NB4 (cell line): ENCODE measurements around the gene LAMA3.
"Not testable (repeated sequence)": the region's sequence is repeated elsewhere in the genome, so short reads cannot be mapped to it uniquely, and the experiment has no call there.

ENCODE experiments used
- DNase-seq: peaks from one replicate; pipeline ENCODE4 v3.0.0; 2010; ENCODE audit warnings: low read depth
- H3K4me3 ChIP-seq: one replicate; pipeline ENCODE4 v1.5.1; 2011; ENCODE audit warnings: mild to moderate bottlenecking, low read depth, low read length, moderate library complexity
- CTCF ChIP-seq: IDR thresholded peaks from one replicate; pipeline ENCODE4 v1.5.1; 2012; ENCODE audit warnings: low read depth, low read length
- MAX ChIP-seq: IDR thresholded peaks from 2 replicates; pipeline ENCODE4 v1.6.1; 2011; ENCODE audit warnings: low read depth, low read length
- MYC ChIP-seq: IDR thresholded peaks from 2 replicates; pipeline ENCODE4 v1.6.1; 2011; ENCODE audit warnings: low read depth, low read length
- POLR2A ChIP-seq: IDR thresholded peaks from 2 replicates; pipeline ENCODE4 v1.6.1; 2011; ENCODE audit warnings: mild to moderate bottlenecking; ENCODE audit not compliant: insufficient read length; ENCODE audit errors: extremely low read depth

The LAMA3 gene

GRCh38 chr18:23738151-23738550 lies 48.9 kb downstream of the LAMA3 start:
- DNase-seq: peak; percentile 18
- no peak overlapping the region for H3K4me3 ChIP-seq
- TF ChIP-seq MAX (no peak), CTCF (no peak), POLR2A (no peak), MYC (no peak)

GRCh38 chr18:23738575-23738974 lies 49.3 kb downstream of the LAMA3 start:
- H3K4me3 ChIP-seq: no peak overlapping the region
- no peak for TF ChIP-seq CTCF
- no peak for TF ChIP-seq POLR2A
- TF ChIP-seq MYC: no peak
- DNase-seq: no peak

GRCh38 chr18:23740105-23740830 lies 51.0 kb downstream of the LAMA3 start:
- peak; percentile 74 for DNase-seq
- TF ChIP-seq CTCF: no peak
- TF ChIP-seq MYC: no peak
- TF ChIP-seq MAX: no peak
- no peak for TF ChIP-seq POLR2A
- no peak overlapping the region for H3K4me3 ChIP-seq

GRCh38 chr18:23741967-23742366 lies 52.7 kb downstream of the LAMA3 start:
- H3K4me3 ChIP-seq, DNase-seq: not testable (repeated sequence)

- H3K4me3 ChIP-seq: no peak overlapping the region
- TF ChIP-seq MYC: no peak
- TF ChIP-seq CTCF: no peak
- TF ChIP-seq POLR2A: no peak
- TF ChIP-seq MAX: no peak
- DNase-seq: no peak
Measured at GRCh38 chr18:23743733-23744333, 54.6 kb downstream of the LAMA3 start.

- no peak for DNase-seq
- H3K4me3 ChIP-seq: no peak overlapping the region
- no peak for TF ChIP-seq MAX
- no peak for TF ChIP-seq CTCF
- no peak for TF ChIP-seq MYC
- no peak for TF ChIP-seq POLR2A
Measured at GRCh38 chr18:23745366-23745765, 56.1 kb downstream of the LAMA3 start.
